ENCODE measurements around the gene KANK2. TPM values are rescaled to one million over a fixed set of nuclear protein-coding genes. Genes with fewer than 3 reads are reported as not detected.

KANK2 gene
- total RNA-seq, 4 donors from 2014 or later = 156 to 414 (median 327) TPM

DNA sequence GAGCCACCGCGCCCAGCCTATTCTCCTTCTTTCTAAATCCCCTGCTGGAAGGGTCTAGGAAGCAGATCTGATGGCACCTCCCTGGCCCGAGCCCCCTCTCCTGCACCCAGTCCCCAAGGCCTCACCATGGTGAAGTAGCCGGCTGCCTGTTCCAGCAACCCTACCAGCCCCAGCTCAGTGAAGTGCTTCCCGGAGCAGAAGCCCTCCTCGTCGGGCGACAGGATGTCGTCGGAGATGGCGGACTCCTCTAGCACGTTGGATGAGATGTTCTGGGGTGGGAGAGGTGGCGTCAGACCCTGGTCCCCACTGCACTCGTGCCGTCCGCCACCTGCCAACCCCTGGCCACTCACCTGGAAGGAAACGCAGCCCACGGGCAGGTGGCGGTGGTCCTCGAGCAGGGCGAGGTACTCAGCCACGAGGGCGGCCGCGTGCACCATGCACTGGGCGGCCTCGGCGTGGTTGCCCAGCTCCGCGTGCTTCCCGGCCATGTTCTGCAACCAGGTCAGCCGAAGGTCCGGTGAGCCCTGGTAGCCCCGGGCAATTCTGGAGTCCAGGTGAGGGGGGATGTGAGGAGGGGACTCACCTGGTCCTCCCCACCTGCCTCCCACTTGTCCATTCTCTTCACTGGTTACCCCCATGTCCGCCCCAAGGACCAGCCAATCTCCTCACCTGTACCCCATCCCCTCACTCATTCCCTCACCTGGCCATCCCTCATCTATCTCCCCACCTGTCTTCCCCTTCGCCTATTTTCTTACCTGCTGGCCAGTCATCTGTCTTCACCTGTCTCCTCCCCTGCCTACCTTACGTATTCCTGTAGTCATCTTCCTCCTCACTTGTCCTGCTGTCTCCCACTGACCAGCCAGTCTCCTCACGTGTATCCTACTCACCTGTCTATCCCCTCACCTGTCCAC, 11.5 kb upstream of the KANK2 start:
- TF ChIP-seq, protein P1, sequence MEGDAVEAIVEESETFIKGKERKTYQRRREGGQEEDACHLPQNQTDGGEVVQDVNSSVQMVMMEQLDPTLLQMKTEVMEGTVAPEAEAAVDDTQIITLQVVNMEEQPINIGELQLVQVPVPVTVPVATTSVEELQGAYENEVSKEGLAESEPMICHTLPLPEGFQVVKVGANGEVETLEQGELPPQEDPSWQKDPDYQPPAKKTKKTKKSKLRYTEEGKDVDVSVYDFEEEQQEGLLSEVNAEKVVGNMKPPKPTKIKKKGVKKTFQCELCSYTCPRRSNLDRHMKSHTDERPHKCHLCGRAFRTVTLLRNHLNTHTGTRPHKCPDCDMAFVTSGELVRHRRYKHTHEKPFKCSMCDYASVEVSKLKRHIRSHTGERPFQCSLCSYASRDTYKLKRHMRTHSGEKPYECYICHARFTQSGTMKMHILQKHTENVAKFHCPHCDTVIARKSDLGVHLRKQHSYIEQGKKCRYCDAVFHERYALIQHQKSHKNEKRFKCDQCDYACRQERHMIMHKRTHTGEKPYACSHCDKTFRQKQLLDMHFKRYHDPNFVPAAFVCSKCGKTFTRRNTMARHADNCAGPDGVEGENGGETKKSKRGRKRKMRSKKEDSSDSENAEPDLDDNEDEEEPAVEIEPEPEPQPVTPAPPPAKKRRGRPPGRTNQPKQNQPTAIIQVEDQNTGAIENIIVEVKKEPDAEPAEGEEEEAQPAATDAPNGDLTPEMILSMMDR (IDR thresholded peaks at IDR 0.05; ENCODE audit: low read depth) = no peak

DNA sequence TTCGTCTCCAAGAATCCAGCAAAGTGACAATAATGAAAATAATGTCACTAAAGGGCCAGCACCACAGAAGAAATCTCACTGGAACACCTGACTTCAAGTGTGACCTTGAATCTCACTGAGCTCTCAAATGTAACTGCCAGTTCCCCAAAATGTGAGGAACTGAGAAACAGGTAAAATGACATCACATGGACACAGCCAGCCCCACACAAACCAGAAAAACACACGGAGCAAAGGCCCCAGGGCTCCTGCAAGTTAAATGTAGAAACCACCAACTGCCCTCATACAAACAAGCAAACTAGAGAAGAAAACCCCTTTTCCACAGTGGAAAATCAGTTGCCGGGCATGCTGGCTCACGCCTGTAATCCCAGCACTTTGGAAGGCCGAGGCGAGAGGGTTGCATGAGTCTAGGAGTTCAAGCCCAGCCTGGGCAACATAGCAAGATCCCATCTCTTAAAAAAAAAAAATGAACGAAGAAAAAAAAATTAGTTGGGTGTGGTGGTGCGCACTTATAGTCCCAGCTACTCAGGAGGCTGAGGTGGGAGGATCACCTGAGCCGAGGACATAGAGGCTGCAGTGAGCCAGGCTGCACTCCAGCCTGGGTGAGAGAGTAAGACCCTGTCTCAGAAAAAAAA, 8.7 kb upstream of the KANK2 start:
- TF ChIP-seq, protein P1 (IDR thresholded peaks at IDR 0.05; ENCODE audit: low read depth) = no peak

DNA sequence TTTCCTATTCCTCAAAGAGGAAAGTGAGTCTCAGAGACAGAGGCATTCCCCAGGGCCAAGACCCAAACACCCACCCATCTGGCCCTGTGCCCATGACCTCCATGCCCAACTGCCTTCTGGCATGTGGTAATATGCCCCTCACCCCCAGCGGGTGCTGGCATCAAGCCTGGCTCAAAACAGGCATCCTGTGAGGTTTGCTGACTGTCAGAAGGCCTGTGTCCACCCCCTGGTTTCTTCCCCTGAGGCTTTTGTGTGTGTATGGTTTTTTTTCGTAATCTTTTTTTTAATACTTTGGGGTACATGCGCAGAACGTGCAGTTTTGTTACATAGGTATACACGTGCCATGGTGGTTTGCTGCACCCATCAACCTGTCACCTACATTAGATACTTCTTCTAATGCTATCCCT, 7.6 kb upstream of the KANK2 start:
- TF ChIP-seq, protein P1 (IDR thresholded peaks at IDR 0.05; ENCODE audit: low read depth) = no peak

DNA sequence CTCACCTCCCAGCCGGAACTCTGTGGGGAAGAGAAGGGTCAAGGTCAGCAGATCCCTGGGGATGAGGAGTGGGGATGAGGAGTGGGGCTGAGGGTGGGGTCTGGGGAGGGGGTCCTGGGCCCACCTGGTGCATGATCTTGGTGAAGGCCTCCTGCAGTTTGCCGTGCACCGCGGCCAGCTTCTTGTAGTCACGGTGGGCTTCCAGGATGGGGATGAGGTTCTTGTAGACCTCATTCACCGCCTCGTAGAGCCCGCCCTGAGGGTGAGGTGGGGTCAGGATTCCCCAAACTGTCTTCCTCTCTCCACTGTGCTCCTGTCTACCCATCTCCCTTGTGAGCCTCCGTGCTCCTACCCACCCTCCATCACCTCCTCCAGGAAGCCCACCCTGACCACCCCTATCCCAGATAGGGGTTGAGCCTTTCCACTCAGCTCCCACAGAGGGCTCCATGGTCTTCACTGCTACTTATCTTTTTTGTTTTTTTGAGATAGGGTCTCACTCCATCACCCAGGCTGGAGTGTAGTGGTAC, 6.8 kb upstream of the KANK2 start:
- TF ChIP-seq, protein P1 (IDR thresholded peaks at IDR 0.05; ENCODE audit: low read depth) = no peak

DNA sequence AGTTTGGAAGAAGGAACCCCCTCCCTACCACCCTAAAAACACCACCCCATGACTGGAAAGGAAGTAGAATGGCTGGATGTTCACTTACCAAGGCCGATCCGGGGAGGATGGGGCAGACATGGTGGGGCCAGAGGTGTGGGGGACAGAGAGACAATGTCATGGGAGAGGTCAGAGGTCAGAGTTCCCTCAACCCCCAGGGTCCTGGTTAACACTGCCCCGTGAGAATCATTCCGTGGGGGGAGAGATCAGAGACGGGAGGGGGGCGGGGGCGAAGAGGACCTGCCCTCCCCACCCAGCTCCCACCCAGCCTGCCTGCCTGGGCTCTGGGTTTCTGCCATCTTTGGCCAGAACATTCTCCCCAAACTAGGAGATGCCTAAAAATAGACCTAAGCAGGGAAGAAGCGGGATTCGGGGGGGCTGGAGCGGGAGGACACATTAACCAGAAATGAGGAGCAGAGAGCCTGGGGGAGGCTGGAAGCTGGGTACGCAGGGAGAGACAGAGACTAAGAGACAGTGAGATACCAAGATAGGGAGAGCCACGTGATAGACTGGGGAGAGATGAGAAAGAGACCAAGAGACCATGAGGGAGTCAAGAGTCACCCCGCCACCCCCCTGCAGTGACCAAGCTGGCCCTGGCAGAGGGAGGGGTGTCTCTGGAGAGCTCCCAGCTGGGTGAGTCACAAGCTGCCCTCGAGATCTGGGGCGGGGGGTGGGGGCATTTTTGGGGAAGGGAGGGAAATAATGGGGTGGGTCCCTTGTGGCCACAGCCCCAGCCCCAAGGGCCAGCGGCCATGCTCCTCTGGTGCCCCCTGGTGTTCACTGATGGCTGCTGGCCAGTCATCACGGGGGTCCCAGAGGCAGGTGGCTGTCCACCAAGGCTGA, 6.1 kb upstream of the KANK2 start:
- TF ChIP-seq, protein P1 (IDR thresholded peaks at IDR 0.05; ENCODE audit: low read depth) = no peak

DNA sequence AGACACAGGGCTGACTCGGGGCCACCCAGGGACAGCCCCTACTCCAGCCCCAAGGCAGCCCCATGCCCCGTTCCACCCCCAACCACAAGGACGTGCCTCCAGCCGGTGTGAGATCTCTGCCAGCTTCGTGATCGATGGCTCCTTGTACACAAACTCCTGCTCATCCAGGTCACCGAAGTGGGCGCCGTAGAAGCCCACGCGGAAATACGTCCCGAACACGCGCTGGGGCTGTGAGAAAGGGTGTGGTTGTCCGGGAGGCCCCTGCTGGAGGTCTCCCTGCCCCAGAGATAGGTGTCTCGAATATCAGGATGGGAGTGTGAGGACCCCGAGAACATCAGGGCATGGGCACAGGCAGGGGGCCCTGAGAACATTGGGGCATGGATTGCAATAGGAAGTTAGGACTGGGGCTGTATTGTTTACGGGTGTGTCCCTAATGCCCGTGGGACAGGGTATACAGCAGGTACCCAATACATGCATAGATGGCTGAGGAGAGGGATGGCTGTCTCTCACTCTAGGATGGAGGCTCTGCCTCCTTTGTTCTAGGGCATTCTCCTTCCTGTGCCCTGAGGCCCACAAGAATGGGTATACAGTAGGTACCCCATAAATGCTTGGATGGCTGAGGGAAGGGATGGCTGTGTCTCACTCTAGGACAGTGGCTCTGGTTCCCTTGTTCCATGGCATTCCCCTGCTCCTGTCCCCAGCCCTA, 5.3 kb upstream of the KANK2 start:
- TF ChIP-seq, protein P1 (IDR thresholded peaks at IDR 0.05; ENCODE audit: low read depth) = no peak

Measured in subcutaneous adipose tissue (tissue), 4 donors.